Measurements from ENCODE around the gene NELFCD.

DNA sequence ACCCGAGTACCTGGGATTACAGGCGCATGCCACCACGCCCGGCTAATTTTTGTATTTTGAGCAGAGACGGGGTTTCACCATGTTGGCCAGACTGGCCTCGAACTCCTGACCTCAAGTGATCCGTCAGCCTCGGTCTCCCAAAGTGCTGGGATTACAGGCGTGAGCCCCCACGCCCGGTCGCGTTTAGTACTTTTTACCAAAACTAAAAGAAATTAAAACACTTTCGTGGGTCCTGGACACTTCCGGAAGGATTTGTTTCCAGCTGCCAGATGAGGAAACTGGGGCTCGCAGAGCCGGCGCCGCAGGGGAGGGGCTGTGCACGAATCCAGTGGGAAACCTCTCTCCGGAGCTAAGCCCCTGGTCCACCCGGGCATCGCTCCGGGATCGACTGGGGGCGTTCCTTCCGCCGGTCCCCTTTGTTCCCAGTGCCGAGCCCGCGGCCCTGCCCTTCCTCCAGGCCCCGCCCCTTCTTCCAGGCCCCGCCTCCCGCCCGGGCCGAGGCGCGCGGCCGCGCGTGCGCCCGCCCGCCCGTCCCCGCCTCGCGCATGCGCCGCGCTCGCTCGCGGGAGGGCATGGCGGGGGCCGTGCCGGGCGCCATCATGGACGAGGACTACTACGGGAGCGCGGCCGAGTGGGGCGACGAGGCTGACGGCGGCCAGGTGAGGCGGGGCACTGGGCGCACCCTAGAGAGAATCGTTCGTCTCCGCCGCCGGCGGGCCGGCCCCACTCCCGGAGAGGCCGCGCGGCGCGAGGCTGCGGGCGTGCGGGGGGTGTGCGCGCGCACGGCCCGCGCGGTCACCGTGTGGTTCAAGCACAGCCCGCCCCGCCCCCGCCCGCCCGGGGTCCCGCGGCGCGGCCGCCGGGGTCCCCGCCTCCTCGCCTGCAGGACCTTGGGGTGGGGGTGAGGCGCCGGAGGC lies at the start of gene NELFCD:
- TF ChIP-seq, protein P1, sequence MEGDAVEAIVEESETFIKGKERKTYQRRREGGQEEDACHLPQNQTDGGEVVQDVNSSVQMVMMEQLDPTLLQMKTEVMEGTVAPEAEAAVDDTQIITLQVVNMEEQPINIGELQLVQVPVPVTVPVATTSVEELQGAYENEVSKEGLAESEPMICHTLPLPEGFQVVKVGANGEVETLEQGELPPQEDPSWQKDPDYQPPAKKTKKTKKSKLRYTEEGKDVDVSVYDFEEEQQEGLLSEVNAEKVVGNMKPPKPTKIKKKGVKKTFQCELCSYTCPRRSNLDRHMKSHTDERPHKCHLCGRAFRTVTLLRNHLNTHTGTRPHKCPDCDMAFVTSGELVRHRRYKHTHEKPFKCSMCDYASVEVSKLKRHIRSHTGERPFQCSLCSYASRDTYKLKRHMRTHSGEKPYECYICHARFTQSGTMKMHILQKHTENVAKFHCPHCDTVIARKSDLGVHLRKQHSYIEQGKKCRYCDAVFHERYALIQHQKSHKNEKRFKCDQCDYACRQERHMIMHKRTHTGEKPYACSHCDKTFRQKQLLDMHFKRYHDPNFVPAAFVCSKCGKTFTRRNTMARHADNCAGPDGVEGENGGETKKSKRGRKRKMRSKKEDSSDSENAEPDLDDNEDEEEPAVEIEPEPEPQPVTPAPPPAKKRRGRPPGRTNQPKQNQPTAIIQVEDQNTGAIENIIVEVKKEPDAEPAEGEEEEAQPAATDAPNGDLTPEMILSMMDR (IDR thresholded peaks at IDR 0.05; ENCODE audit: borderline replicate concordance, extremely low read depth, low read length, poor library complexity, severe bottlenecking), result no peak
- no peak for TF ChIP-seq EZH2 (IDR thresholded peaks at IDR 0.05; ENCODE audit: borderline replicate concordance, low read depth, low read length, severe bottlenecking)
